Caco-2 (cell line): ENCODE data around the gene TRPM4. TPM values are rescaled to one million over a fixed set of nuclear protein-coding genes. Genes with fewer than 3 reads are reported as not detected.

ENCODE experiments used
- BruUV-seq: library from RNA; stranded (reverse); fragments of 400-500 nt; replicated peaks from 2 replicates; lab custom pipeline; 2021; lab: Mats Ljungman, UMichigan
- CTCF ChIA-PET: fragments of 300-600 bp; sonication (Branson Sonifier 250); formaldehyde crosslinking; loops from one replicate; lab custom pipeline; 2022; ENCODE audit warnings: antibody characterized with exemption; lab: Charles Lee
- POLR2A ChIA-PET: fragments of 300-600 bp; sonication (Branson Sonifier 250); formaldehyde crosslinking; loops from one replicate; lab custom pipeline; 2022; ENCODE audit warnings: antibody characterized with exemption; lab: Charles Lee
- DNase-seq, 2 experiments: peaks; one replicate each; pipeline versions ENCODE4 v3.0.0 to v3.0.0-alpha.2; 2020 to 2022
- H3K27me3 ChIP-seq: replicated peaks from 2 replicates; pipeline ENCODE4 v1.6.0; 2011; ENCODE audit warnings: low read length; ENCODE audit not compliant: control insufficient read depth, insufficient read depth
- H3K36me3 ChIP-seq: 2 replicates; pipeline ENCODE4 v1.5.1; 2011; ENCODE audit warnings: low read length; ENCODE audit not compliant: control insufficient read depth, insufficient read depth
- H3K4me1 ChIP-seq: fragments of 250-450 bp; sonication (Bioruptor Pico); 2 replicates; pipeline ENCODE4 v1.5.1; 2020; ENCODE audit warnings: mild to moderate bottlenecking
- H3K4me3 ChIP-seq: 2 replicates; pipeline ENCODE4 v1.5.1; 2011; ENCODE audit warnings: low read depth, mild to moderate bottlenecking, control low read depth, low read length
- H3K9me3 ChIP-seq: fragments of 250-450 bp; sonication (Bioruptor Pico); 2 replicates; pipeline ENCODE4 v1.5.1; 2020; ENCODE audit warnings: mild to moderate bottlenecking, moderate library complexity
- H3K27ac Mint-ChIP-seq: one replicate; pipeline ENCODE4 v1.8.0; 2022; ENCODE audit warnings: mixed read lengths; ENCODE audit not compliant: unreplicated experiment
- H3K27me3 Mint-ChIP-seq: one replicate; pipeline ENCODE4 v1.8.0; 2022; ENCODE audit warnings: mixed read lengths; ENCODE audit not compliant: insufficient read depth, unreplicated experiment
- H3K36me3 Mint-ChIP-seq: one replicate; pipeline ENCODE4 v1.8.0; 2022; ENCODE audit warnings: mild to moderate bottlenecking, mixed read lengths; ENCODE audit not compliant: insufficient read depth, unreplicated experiment
- H3K4me1 Mint-ChIP-seq: one replicate; pipeline ENCODE4 v1.8.0; 2022; ENCODE audit warnings: low read depth, mixed read lengths; ENCODE audit not compliant: unreplicated experiment
- H3K4me3 Mint-ChIP-seq: one replicate; pipeline ENCODE4 v1.8.0; 2022; ENCODE audit warnings: mild to moderate bottlenecking, moderate library complexity, mixed read lengths; ENCODE audit not compliant: unreplicated experiment
- H3K9me3 Mint-ChIP-seq: one replicate; pipeline ENCODE4 v1.8.0; 2022; ENCODE audit warnings: mixed read lengths; ENCODE audit not compliant: unreplicated experiment
- CTCF ChIP-seq, 2 experiments: fragments of 200-600 bp in 1 of 2; IDR thresholded peaks; 1 replicate in 1 of 2; 2 replicates in 1 of 2; pipeline versions ENCODE4 v1.5.1 to v1.8.0; 2011 to 2022; ENCODE audit warnings: antibody characterized with exemption in 1 of 2, control low read depth in 1 of 2, inconsistent platforms in 1 of 2, low read depth in 1 of 2, low read length in 1 of 2, mild to moderate bottlenecking in 1 of 2, moderate library complexity in 1 of 2; ENCODE audit not compliant: insufficient read depth in 1 of 2, severe bottlenecking in 1 of 2, unreplicated experiment in 1 of 2
- intact Hi-C: fragments of 100-400 bp; cut with micrococcal nuclease; formaldehyde crosslinking; loops from one replicate; pipeline ENCODE4 v1.10.0; 2022; ENCODE audit not compliant: unreplicated experiment
- total RNA-seq: library from RNA; stranded (reverse); gene quantifications from 2 replicates; pipeline ENCODE4 v1.2.3, GENCODE V29; 2022

TRPM4 gene
- total RNA-seq, 1 experiment from 2014 or later = 27.8 TPM

GRCh38 chr19:49154279-49154678 lies 3.3 kb upstream of the TRPM4 start:
- Mint-ChIP-seq H3K27me3 (peaks cover 3% of the 10 kb centered on the region), H3K4me3 (no peak overlapping the region), H3K36me3 (peaks cover 44% of the 10 kb centered on the region), H3K9me3 (peaks cover 13% of the 10 kb centered on the region), H3K4me1 (peaks cover 24% of the 10 kb centered on the region), H3K27ac (no peak overlapping the region)
- no peak overlapping the region for H3K4me3 ChIP-seq
- H3K4me1 ChIP-seq = peaks cover 7% of the 10 kb centered on the region; the same call in 1 of the 2 replicates
- intact Hi-C loops = no loop called here
- BruUV-seq = no TSS peak
- DNase-seq = no peak
- CTCF ChIA-PET = no interaction called here
- POLR2A ChIA-PET = no interaction called here
- no peaks in the 10 kb centered on the region for H3K36me3 ChIP-seq
- TF ChIP-seq CTCF (IDR thresholded peaks at IDR 0.05; ENCODE audit: insufficient read depth in 1 of 2, low read depth in 1 of 2, low read length in 1 of 2, severe bottlenecking in 1 of 2, unreplicated experiment in 1 of 2) = no peak
- no peaks in the 10 kb centered on the region for H3K27me3 ChIP-seq
- no peaks in the 10 kb centered on the region for H3K9me3 ChIP-seq

- Mint-ChIP-seq H3K9me3 (peaks cover 13% of the 10 kb centered on the region), H3K36me3 (peaks cover 35% of the 10 kb centered on the region), H3K4me3 (no peak within 1 kb of the TSS), H3K27ac (no peak within 1 kb of the TSS), H3K4me1 (peaks cover 32% of the 10 kb centered on the region), H3K27me3 (peaks cover 3% of the 10 kb centered on the region)
- Histone ChIP-seq H3K27me3 (no peaks in the 10 kb centered on the region), H3K4me3 (no peak within 1 kb of the TSS), H3K9me3 (no peaks in the 10 kb centered on the region), H3K4me1 (peaks cover 15% of the 10 kb centered on the region; the same call in 1 of the 2 replicates), H3K36me3 (no peaks in the 10 kb centered on the region)
- TF ChIP-seq CTCF (IDR thresholded peaks at IDR 0.05; ENCODE audit: insufficient read depth in 1 of 2, low read depth in 1 of 2, low read length in 1 of 2, severe bottlenecking in 1 of 2, unreplicated experiment in 1 of 2) = no peak
- intact Hi-C loops = no loop called here
- DNase-seq = no peak
- CTCF ChIA-PET = interaction anchor here (0.6 to 0.7 kb wide), 3 partner anchors 44 to 237 kb away, joined by 3 to 4 read pairs (median 3); no protein-coding TSS in a partner anchor
- POLR2A ChIA-PET = no interaction called here
- no TSS peak for BruUV-seq
These were observed 2.4 kb upstream of the TRPM4 start, which contains the start of gene HRC for GRCh38 chr19:49155005-49155819. Gene HRC, minus strand, starts transcription at chr19:49155396. Its CDS starts 159 bp downstream, at chr19:49155237.

- peaks cover 38% of the 10 kb centered on the region for H3K4me1 Mint-ChIP-seq
- Histone ChIP-seq H3K4me3 (no peak overlapping the region), H3K9me3 (no peaks in the 10 kb centered on the region), H3K4me1 (peaks cover 15% of the 10 kb centered on the region; the same call in 1 of the 2 replicates), H3K27me3 (no peaks in the 10 kb centered on the region), H3K36me3 (no peaks in the 10 kb centered on the region)
- H3K9me3 Mint-ChIP-seq = peaks cover 13% of the 10 kb centered on the region
- H3K36me3 Mint-ChIP-seq = peaks cover 30% of the 10 kb centered on the region
- no peak for TF ChIP-seq CTCF (IDR thresholded peaks at IDR 0.05; ENCODE audit: insufficient read depth in 1 of 2, low read depth in 1 of 2, low read length in 1 of 2, severe bottlenecking in 1 of 2, unreplicated experiment in 1 of 2)
- H3K27ac Mint-ChIP-seq = no peak overlapping the region
- POLR2A ChIA-PET = no interaction called here
- H3K4me3 Mint-ChIP-seq = no peak overlapping the region
- peaks cover 3% of the 10 kb centered on the region for H3K27me3 Mint-ChIP-seq
- intact Hi-C loops = no loop called here
- DNase-seq = no peak
- no TSS peak for BruUV-seq
- CTCF ChIA-PET = no interaction called here
These were observed 1.7 kb upstream of the TRPM4 start for GRCh38 chr19:49155820-49156346.
